Activated T-cell treated with anti-CD3 and anti-CD28 coated beads, Interleukin-2, amount 50 U/mL, for 72 hours (primary cell): ENCODE results near the gene PPP1R15B. TPM values are rescaled to one million over a fixed set of nuclear protein-coding genes. Genes with fewer than 3 reads are reported as not detected.
A peak's percentile ranks its signal among the peaks of the same experiment; 100 is the strongest.

Source experiments
- ATAC-seq, 2 donors: fragments of 150-1000 bp; cut with Tn5 transposase; replicated peaks in 1 of 2; 2 replicates each; pipeline ENCODE4 v1.10.0; 2021; ENCODE audit warnings: moderate library complexity in 2 of 2, mild to moderate bottlenecking in 1 of 2
- DNase-seq, 2 donors: peaks; one replicate each; pipeline ENCODE4 v3.0.0; 2021 to 2022; ENCODE audit warnings: mixed read lengths in 1 of 2
- H3K27ac Mint-ChIP-seq: one replicate; pipeline ENCODE4 v1.8.0; 2022; ENCODE audit warnings: mild to moderate bottlenecking, moderate library complexity, mixed read lengths
- H3K27me3 Mint-ChIP-seq: one replicate; pipeline ENCODE4 v1.8.0; 2022; ENCODE audit warnings: low read depth, mixed read lengths
- H3K36me3 Mint-ChIP-seq, 2 donors: one replicate each; pipeline ENCODE4 v1.8.0; 2022; ENCODE audit warnings: mixed read lengths in 2 of 2, mild to moderate bottlenecking in 1 of 2; ENCODE audit not compliant: insufficient read depth in 2 of 2
- H3K4me1 Mint-ChIP-seq: one replicate; pipeline ENCODE4 v1.8.0; 2022; ENCODE audit warnings: low read depth, mixed read lengths
- H3K4me3 Mint-ChIP-seq, 2 donors: one replicate each; pipeline ENCODE4 v1.8.0; 2022; ENCODE audit warnings: mild to moderate bottlenecking in 2 of 2, mixed read lengths in 2 of 2, moderate library complexity in 2 of 2
- H3K9me3 Mint-ChIP-seq, 2 donors: one replicate each; pipeline ENCODE4 v1.8.0; 2022; ENCODE audit warnings: mixed read lengths in 2 of 2
- total RNA-seq, 2 donors: library from RNA; stranded (reverse); gene quantifications; one replicate each; pipeline ENCODE4 v1.2.3, GENCODE V29; 2022

PPP1R15B gene
- total RNA-seq, 2 donors from 2014 or later = 82.9 to 94.2 TPM

- no peak for ATAC-seq
- Mint-ChIP-seq H3K27me3 (no peaks in the 10 kb centered on the region), H3K36me3 (peaks cover 13 to 24% of the 10 kb centered on the region in 2 donors), H3K9me3 (no peaks in the 10 kb centered on the region), H3K4me3 (peak overlapping the region in 1 of 2 donors; percentile 27), H3K4me1 (peaks cover 41% of the 10 kb centered on the region), H3K27ac (peak overlapping the region; percentile 80)
- DNase-seq = no peak
Observed at GRCh38 chr1:204439621-204440375, 28.2 kb upstream of the PPP1R15B start.

- Mint-ChIP-seq H3K9me3 (no peaks in the 10 kb centered on the region), H3K27ac (peak overlapping the region; percentile 38), H3K4me1 (peaks cover 29% of the 10 kb centered on the region), H3K4me3 (peak overlapping the region; percentile 29 to 31), H3K36me3 (peaks cover 11 to 17% of the 10 kb centered on the region in 2 donors), H3K27me3 (no peaks in the 10 kb centered on the region)
- DNase-seq (peak; percentile 51 to 56), ATAC-seq (peak; percentile 93 to 97)
Observed at GRCh38 chr1:204438628-204439027, 27.0 kb upstream of the PPP1R15B start.

- Mint-ChIP-seq H3K27ac (peak overlapping the region; percentile 38), H3K9me3 (no peaks in the 10 kb centered on the region), H3K36me3 (peaks cover 11 to 16% of the 10 kb centered on the region in 2 donors), H3K27me3 (no peaks in the 10 kb centered on the region), H3K4me3 (peak overlapping the region; percentile 29 to 31), H3K4me1 (peaks cover 22% of the 10 kb centered on the region)
- DNase-seq (no peak), ATAC-seq (peak in 1 of 2 donors; percentile 19)
Observed at GRCh38 chr1:204437796-204438570, 26.4 kb upstream of the PPP1R15B start.

- Mint-ChIP-seq H3K36me3 (peaks cover 13 to 19% of the 10 kb centered on the region in 2 donors), H3K4me3 (no peak overlapping the region), H3K27ac (peak overlapping the region; percentile 30), H3K9me3 (no peaks in the 10 kb centered on the region), H3K4me1 (peaks cover 29% of the 10 kb centered on the region), H3K27me3 (no peaks in the 10 kb centered on the region)
- no peak for DNase-seq
- peak in 1 of 2 donors; percentile 56 for ATAC-seq
Observed at GRCh38 chr1:204435872-204436271, 24.3 kb upstream of the PPP1R15B start.

GRCh38 chr1:204435381-204435831, 23.8 kb upstream of the PPP1R15B start:
- ATAC-seq (no peak), DNase-seq (no peak)
- Mint-ChIP-seq H3K27ac (no peak overlapping the region), H3K4me1 (peaks cover 29% of the 10 kb centered on the region), H3K27me3 (no peaks in the 10 kb centered on the region), H3K9me3 (no peaks in the 10 kb centered on the region), H3K36me3 (peaks cover 13 to 19% of the 10 kb centered on the region in 2 donors), H3K4me3 (no peak overlapping the region)

- H3K4me1 Mint-ChIP-seq = peaks cover 29% of the 10 kb centered on the region
- H3K4me3 Mint-ChIP-seq = no peak overlapping the region
- no peaks in the 10 kb centered on the region for H3K9me3 Mint-ChIP-seq
- ATAC-seq = no peak
- DNase-seq = no peak
- H3K36me3 Mint-ChIP-seq = peaks cover 13 to 19% of the 10 kb centered on the region in 2 donors
- H3K27me3 Mint-ChIP-seq = no peaks in the 10 kb centered on the region
- H3K27ac Mint-ChIP-seq = peak overlapping the region; percentile 20
Observed at GRCh38 chr1:204434116-204434755, 22.6 kb upstream of the PPP1R15B start.

GRCh38 chr1:204432708-204433107, 21.1 kb upstream of the PPP1R15B start:
- Mint-ChIP-seq H3K9me3 (no peaks in the 10 kb centered on the region), H3K27me3 (no peaks in the 10 kb centered on the region), H3K4me3 (no peak overlapping the region), H3K27ac (no peak overlapping the region), H3K36me3 (peaks cover 13 to 20% of the 10 kb centered on the region in 2 donors), H3K4me1 (peaks cover 15% of the 10 kb centered on the region)
- ATAC-seq = no peak
- DNase-seq = no peak

GRCh38 chr1:204431310-204432184, 19.9 kb upstream of the PPP1R15B start:
- ATAC-seq = peak; percentile 68 to 80
- DNase-seq = peak; percentile 79 to 83
- Mint-ChIP-seq H3K27me3 (no peaks in the 10 kb centered on the region), H3K27ac (no peak overlapping the region), H3K4me3 (no peak overlapping the region), H3K9me3 (no peaks in the 10 kb centered on the region), H3K4me1 (peaks cover 13% of the 10 kb centered on the region), H3K36me3 (peaks cover 9 to 15% of the 10 kb centered on the region in 2 donors)

- DNase-seq (no peak), ATAC-seq (no peak)
- no peak overlapping the region for H3K4me3 Mint-ChIP-seq
- no peak overlapping the region for H3K27ac Mint-ChIP-seq
- H3K9me3 Mint-ChIP-seq = no peaks in the 10 kb centered on the region
- H3K36me3 Mint-ChIP-seq = peaks cover 14 to 20% of the 10 kb centered on the region in 2 donors
- H3K4me1 Mint-ChIP-seq = peaks cover 8% of the 10 kb centered on the region
- H3K27me3 Mint-ChIP-seq = no peaks in the 10 kb centered on the region
Observed at GRCh38 chr1:204429746-204430145, 18.1 kb upstream of the PPP1R15B start.

- peaks cover 11 to 20% of the 10 kb centered on the region in 2 donors for H3K36me3 Mint-ChIP-seq
- no peak overlapping the region for H3K4me3 Mint-ChIP-seq
- ATAC-seq (peak; percentile 32 to 48), DNase-seq (no peak)
- no peaks in the 10 kb centered on the region for H3K9me3 Mint-ChIP-seq
- H3K27me3 Mint-ChIP-seq = no peaks in the 10 kb centered on the region
- H3K27ac Mint-ChIP-seq = no peak overlapping the region
- peaks cover 8% of the 10 kb centered on the region for H3K4me1 Mint-ChIP-seq
Observed at GRCh38 chr1:204426971-204427701, 15.5 kb upstream of the PPP1R15B start.

GRCh38 chr1:204426474-204426873, 14.9 kb upstream of the PPP1R15B start:
- Mint-ChIP-seq H3K27ac (no peak overlapping the region), H3K4me1 (peaks cover 6% of the 10 kb centered on the region), H3K36me3 (peaks cover 6 to 15% of the 10 kb centered on the region in 2 donors), H3K9me3 (no peaks in the 10 kb centered on the region), H3K27me3 (no peaks in the 10 kb centered on the region), H3K4me3 (no peak overlapping the region)
- DNase-seq (no peak), ATAC-seq (no peak)

GRCh38 chr1:204426035-204426436, 14.4 kb upstream of the PPP1R15B start:
- no peaks in the 10 kb centered on the region for H3K27me3 Mint-ChIP-seq
- no peak overlapping the region for H3K4me3 Mint-ChIP-seq
- H3K4me1 Mint-ChIP-seq = peaks cover 2% of the 10 kb centered on the region
- H3K36me3 Mint-ChIP-seq = peaks cover 6 to 11% of the 10 kb centered on the region in 2 donors
- DNase-seq (no peak), ATAC-seq (peak; percentile 53 to 75)
- H3K9me3 Mint-ChIP-seq = no peaks in the 10 kb centered on the region
- no peak overlapping the region for H3K27ac Mint-ChIP-seq
